ENCODE results near the gene CNTN2.

The CNTN2 gene, protein sequence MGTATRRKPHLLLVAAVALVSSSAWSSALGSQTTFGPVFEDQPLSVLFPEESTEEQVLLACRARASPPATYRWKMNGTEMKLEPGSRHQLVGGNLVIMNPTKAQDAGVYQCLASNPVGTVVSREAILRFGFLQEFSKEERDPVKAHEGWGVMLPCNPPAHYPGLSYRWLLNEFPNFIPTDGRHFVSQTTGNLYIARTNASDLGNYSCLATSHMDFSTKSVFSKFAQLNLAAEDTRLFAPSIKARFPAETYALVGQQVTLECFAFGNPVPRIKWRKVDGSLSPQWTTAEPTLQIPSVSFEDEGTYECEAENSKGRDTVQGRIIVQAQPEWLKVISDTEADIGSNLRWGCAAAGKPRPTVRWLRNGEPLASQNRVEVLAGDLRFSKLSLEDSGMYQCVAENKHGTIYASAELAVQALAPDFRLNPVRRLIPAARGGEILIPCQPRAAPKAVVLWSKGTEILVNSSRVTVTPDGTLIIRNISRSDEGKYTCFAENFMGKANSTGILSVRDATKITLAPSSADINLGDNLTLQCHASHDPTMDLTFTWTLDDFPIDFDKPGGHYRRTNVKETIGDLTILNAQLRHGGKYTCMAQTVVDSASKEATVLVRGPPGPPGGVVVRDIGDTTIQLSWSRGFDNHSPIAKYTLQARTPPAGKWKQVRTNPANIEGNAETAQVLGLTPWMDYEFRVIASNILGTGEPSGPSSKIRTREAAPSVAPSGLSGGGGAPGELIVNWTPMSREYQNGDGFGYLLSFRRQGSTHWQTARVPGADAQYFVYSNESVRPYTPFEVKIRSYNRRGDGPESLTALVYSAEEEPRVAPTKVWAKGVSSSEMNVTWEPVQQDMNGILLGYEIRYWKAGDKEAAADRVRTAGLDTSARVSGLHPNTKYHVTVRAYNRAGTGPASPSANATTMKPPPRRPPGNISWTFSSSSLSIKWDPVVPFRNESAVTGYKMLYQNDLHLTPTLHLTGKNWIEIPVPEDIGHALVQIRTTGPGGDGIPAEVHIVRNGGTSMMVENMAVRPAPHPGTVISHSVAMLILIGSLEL

DNA sequence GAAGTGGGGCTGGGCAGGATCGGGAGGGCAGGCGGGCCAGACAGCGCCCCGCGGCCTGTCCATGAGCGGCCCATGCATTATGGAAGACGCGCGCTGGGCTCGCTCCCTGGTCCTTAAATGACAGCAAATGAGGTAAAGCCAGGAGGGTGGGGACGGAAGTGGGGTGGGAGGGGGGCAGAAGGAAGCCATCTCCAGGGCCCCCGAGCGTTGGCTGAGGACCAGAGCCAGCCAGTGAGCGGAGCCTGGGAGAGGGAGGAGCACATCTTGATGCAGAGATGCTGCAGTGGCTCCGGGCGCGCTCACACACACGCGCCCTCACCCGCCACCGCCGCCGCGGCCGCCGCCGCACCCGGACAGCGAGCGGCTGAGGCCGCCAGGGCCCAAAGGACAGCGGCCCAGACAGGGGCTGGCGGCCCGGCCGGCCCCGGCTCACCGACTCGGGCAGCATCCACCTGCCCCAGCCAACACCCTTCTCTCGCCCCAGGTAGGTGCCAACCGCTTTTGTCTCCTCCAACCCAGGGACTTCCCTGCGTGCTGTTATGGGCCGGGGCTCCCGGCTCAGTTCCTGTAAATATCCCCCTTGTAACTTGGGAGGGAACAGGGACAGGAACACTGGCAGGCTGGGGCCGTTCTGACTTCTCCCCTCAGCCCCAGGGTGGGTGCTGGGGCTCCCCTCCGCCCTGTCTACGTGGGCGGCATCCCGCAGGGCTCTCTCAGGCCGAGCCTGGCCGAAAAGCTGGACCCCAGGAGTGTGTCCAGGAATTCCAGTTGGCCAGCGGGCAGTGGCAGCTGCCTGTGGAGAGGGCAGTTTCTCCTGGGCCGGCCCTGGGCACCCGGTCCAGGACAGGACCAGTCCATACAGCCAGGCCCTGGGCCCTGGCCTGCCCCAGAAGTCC lies at the start of gene CNTN2:
Gene CNTN2, plus strand, starts transcription at position 302 of the 896 bp plus-strand sequence. CDS start 9,974 bp downstream, outside the sequence.
- DNase-seq, result peak in 1 of 2 experiments; percentile 21

DNA sequence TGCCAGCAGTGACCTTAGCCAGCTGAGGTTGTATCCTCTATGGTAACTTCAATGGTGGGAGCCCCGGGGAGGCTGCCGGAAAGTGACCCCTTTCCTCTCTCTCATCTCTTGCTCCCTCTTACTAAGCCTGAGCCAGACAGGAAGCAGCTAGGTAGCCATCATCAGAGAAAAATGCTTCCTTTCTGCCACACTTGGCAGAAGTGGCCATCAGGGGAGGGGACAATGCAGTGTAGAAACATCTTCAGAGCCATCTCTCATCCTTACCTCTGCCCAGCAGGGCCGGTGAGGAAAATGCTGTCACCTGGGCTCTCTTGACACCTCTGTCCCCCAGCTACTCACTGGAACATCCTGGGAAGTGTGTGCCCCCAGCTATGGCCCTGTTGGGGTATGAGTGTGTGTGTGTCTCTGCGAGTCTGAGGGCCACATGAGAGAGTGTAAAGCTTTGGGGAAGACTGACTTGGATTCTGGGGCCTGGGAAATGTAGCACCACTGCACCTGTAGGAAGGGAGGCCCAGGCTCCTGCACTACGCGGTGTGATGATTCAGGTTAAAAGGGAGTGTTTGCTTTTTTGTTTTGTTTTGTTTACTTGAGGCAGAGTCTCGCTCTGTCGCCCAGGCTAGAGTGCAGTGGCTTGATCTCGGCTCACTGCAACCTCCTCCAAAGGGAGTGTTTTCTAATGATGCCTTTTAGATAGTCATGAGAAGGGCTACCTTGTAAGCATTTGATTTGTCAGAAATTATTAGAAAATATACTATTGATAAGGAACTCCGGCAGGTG lies 48.7 kb upstream of the CNTN2 start:
- DNase-seq, result no peak

DNA sequence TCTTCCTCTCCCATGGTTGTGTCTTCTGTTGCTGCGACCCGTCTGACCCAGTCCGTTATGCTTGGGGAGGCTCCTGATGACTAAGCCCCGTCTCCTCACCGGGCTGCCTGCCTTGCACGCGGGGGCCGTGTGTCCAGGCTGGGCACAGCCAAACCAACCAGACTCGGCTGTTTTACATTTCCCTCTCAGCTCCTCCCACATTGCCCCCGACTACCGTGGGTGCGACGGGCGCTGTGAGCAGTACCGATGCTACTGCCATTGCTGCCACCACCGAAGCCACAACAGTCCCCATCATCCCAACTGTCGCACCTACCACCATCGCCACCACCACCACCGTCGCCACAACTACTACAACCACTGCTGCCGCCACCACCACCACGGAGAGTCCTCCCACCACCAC lies 46.0 kb upstream of the CNTN2 start:
- no peak for DNase-seq

DNA sequence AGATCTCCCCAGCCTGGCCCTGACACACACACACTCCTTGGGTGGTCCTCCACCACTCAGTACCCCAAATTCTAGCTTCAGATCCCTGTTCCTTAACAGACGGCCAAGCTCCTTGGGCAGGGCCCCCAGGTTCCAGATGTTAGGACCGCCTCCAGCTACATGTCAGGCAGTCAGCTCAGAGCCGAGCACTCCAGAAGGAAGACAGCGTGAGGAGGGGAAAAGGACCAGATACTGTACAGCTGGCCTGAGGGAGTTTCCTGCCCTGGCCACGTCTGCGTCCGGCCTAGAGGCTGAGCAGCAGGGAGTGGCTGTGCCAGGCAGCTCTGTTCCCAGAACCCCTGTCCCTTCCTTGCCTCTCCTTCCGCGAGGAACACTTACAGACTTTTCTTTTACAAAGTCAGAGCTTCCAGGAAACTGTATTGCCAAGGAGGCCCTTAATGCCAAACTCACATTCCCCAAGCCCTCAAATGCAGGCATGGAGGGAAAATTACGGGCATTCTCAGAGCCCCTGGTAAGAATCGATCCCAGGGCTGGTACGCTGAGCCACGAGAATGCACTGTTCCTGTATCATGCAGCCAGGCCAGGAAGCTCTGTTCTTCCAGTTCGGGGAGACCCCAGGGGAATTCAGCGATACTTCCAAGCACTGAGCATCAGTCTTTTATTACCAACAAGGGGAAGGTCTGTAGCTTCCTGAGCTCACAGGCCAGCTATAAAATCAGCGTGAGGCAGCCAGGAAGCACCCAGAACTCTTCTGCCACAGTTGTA lies 45.2 kb upstream of the CNTN2 start:
- no peak for DNase-seq

DNA sequence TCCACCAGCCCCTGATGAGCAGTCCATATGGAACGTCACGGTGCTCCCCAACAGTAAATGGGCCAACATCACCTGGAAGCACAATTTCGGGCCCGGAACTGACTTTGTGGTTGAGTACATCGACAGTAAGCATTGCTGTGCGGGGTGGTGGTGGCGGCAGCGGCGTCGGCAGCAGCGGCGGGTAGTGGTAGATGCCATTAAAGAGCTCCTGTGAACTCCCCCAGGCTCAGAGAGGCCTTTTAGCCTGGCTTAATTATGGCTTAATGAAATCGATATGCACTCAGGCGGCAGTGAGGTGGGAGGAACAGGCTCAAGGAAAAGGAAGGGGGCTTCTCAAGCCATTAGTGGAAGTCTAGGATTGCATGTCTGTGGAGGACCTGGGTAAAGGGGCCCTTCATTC lies 41.9 kb upstream of the CNTN2 start:
- DNase-seq, result no peak

DNA sequence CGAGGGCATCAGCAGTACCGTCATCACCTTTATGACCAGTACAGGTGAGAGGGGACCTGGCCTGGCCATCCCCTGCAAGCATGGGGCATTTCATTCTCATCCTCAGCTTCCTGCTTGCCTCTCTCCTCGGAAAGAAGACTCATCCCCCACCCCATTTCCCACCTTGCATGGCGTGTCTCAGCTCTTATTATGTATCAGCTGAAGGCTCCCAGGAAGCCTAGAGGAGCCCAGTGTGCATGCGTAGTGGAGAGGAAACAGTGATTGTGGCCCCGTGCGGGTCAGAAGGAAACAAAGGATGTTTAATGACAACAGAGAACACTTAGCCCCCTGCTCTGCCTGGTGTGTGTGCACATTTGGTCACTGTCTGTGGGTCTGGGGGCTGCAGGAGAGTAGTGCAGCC lies 40.3 kb upstream of the CNTN2 start:
- peak in 1 of 2 experiments; percentile 4 for DNase-seq

DNA sequence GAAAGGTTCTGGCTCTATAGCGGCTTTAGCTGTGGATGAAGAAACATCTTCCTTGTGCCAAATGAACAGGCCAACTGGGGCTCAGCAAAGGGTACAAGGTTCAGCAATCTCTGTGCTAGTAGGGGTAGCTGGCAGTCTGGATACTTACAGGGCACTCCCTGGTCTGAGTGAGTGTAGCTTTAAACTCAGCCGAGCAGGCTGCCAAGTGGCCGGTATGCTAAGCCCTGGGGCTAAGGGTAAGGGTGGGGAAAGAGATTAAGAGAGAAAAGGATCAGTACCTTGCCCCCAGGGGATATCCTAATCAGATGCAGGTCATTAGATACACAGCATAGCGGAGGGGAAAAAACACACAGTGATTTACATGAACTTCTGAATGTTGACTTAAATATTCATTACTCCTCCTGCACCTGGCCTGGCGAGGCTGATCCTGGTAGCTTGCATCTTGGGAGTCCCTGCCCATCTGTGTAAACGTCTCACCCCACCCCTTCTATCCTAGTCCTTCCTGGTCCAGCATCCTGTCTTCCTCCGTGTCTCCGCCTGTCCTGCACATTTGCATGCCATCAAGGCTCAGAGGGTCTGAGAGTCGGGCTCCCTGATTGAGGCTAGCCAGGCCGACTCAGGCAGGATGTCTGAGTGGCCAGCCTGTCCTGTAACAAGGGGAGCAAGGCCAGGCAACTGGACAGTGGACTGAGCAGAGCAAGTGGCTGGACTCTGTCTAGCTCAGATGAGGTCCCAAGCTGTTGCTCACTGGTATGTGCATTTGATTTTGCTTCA lies 39.5 kb upstream of the CNTN2 start:
- peak; percentile 73 to 87 for DNase-seq

DNA sequence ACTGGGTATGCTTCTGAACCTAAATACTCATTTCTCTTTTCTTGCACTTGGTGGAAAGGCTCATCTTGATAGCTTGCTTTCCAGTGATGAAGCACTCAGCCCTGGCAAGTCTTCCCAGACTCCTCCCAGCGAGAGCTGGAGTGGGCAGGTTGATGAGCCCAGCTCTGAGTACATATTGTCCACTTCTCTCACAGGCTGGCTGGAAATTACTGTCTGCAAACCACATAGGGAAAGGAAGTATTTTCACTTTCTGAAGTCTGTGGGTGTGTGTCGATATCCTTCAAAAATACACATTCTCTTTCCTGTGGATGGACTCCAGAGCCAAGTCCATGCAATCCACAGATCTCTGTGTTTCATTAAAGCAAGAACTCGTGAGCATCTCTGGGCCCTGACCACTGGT lies 38.7 kb upstream of the CNTN2 start:
- no peak for DNase-seq

DNA sequence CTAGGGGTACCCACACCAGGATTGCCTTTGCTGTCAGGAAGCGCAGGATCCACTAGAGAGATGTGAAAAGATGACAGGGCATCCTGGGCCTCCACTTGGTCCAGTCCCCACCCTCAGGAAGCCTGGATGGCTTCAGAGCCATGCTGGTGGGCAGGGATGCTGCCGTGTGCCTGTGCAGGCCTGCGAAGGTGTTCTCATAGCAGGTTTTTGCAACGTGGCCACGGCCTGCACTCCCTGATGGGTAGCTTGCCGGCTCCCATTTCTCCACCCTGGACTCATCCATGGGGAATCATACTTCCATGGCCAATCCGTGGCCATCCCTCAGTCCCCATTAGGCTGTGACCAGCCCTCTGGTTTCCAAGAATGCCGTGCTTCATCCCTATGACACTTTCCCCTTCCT lies 34.1 kb upstream of the CNTN2 start:
- DNase-seq, result no peak

DNA sequence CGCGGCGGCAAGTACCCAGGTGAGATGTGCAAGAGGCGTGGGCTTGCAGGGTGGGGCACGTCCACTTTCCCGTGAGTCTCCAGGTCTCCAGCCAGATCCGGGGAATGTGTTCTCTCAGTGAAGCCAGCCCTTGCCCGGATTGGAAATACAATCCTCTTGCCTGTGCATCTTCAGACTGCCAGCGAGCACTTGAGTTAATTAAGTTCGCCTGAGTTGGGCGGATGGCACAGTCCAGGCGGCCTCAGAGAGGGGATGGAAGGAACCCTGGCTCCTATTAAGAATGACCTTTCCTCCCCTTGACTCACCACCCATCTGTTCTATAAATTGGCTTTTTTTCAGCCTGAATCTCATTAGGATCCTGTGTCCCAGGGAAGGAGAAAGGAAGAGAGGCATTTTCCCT lies 33.3 kb upstream of the CNTN2 start:
- DNase-seq, result no peak

DNA sequence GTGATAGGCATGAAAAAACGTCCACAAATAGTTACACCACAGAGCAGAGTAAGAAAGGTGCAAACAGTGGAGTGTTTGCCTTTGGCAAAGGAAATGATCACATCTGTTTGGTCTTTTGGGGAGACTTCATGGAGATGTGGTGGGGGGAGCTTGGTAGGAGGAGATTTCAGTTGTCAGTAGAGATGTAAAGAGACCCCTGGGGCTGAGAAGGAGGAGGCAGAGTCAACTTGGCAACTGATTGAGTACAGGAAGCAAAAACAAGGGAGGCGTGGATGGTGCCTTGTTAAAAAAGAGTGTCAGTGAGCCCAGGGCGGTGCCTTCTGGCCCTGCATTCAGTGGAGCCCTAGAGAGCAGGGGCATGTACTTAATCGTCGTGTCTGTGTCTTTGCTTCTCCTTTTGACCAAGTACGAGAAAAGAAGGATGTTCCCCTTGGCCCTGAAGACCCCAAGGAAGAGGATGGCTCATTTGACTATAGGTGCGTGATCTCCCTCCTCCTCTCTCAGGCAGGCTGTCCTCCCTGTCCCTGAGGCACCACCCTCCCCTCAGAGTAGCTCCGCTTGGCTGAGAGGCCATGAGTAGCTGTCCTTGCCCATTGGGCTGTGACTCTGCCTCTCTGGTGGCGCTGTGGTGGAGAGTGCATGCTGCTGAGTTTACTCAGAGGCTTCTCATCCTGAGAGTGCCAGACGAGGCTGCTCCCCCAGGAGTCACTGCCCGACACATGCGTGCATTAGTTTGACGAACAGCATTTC lies 30.4 kb upstream of the CNTN2 start:
- DNase-seq, result no peak

DNA sequence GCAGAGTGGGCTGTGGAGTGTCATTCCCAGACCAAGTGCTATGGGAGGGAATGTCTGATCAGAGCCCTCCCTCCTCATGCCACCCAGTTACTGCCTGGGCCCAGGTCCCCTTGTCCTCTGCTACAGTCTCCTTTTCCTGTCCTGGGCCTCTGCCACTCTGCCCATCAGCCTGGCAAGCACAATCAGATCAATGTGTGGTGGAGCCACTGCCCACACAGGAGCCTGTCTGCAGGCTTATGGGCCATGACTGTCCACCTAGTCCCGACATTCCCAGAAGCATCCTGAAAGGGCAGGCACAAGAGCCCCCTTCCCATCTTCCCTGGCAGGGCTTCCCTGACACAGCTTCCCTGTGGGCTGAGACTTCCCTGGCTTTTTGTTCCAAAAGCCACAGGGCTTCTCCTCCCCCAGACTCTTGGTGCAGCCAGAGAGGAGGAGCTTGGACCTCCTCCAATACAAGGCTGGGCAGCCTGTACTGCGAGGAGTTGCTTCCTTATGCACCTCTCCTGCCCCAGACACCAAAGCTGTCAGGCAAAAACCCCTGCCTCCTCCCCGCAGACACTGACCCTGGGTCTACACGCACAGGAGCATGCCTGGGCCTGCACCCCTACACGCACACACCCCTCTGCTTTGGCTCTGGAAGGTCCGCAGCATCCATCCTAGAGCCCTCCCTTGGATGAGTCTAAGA lies 29.2 kb upstream of the CNTN2 start:
- no peak for DNase-seq

DNA sequence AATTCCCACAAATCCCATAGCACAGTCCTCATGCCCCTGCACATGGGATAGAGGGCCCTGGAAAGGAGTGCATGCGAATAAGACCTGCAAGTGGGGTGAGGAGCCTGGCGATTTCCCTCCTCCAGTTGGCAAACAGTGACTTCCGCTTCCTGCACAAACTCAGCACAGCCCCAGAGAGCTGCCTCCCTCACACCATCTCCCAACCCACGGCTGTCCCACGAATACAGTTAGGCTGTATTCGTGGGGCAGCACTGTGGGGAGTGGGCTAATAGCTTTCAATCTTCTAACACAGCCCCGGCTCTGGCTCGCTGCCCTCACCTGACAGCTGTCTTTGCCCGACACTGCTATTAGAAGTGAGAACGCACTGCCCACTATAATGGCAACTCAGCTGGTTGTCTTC lies 28.2 kb upstream of the CNTN2 start:
- no peak for DNase-seq

DNA sequence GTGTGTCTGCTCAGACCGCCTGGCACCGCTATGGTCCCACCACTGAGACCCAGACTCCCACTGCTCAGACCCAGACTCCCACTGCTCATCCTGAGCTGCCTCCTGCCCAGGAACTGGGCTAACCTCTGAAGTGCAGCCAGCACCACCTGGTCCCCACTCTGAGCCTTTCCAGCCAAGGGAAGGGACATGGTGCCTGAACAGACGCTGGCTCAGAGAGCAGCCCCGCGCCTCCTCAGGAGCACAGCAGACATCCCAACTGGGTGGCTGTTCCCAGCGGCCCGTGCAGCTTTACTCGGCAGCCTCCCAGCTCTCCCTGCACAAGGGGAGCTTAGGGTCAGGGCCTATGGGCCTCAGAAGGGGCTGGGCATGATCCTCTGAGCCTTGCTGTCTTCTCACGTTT lies 27.8 kb upstream of the CNTN2 start:
- DNase-seq, result no peak

DNA sequence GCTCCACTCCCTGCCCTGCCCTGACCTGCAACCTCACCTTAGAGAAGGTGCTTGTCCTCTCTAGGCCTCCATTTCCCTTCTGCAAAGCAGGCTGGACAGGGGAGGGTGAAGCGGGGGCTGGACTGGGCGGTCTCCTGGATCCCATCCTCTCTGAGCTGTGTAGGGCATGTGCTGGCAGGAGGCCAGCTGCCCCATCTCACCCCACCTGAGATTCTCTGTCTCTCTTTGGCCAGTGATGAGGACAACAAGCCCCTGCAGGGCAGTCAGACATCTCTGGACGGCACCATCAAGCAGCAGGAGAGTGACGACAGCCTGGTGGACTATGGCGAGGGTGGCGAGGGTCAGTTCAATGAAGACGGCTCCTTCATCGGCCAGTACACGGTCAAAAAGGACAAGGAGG lies 26.9 kb upstream of the CNTN2 start:
- DNase-seq, result no peak

DNA sequence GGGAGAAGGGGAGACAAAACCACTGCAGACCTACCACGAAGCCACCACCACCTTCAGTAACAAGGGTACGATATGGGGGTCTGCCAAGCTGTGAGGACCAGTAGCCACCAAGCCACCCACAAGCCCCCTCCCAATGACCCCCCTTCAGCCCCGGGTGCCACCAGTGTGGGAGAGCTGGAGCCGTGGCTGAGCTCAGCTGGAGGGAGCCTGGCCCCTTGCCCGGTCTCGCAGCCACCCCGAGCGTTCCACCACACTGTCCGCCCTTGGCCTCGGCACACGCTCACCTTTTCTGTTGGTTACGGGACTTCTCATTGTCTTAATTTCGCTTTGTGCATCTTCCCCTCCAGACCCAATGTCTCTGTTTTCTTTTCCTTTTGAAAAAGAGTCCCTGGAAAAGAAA lies 26.4 kb upstream of the CNTN2 start:
- no peak for DNase-seq

DNA sequence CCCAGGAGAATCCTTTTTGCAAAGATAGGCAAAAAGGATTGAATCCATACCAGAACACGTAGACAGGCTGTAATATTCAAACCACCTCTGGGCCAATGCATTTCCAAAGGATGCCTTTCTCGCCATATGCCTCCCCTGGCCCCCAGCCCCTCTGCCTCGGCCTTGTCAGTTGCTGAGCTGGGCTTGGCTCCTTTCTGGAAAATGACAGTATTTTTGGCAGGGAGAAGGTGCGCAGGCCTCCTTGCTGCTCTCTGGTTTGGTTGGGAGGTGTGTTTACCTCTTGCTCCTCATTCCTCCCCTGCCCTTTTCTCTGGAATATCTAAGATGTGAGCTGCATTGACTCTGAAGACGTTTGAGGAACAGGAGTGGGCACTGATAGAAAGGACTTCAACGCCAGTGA lies 26.0 kb upstream of the CNTN2 start:
- no peak for DNase-seq

DNA sequence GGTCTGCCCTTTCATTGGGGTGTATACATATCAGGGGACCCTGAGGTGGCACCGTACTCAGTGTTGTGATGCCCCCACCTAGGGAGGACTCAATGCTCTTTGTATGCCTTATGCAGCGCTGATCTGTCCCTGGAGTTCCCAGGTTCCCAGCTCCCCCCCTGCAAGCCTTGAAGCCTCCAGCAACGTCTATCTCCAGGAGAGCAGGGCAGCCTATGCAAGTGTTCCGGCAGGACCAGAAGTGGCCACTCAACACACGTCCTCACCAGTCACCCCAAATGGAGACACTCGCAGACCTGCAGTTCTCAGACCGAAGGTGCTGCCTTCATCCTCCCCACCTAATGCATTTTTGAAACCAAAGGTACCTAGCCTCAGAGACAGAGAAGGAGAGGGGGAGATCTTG lies 25.2 kb upstream of the CNTN2 start:
- DNase-seq, result no peak

DNA sequence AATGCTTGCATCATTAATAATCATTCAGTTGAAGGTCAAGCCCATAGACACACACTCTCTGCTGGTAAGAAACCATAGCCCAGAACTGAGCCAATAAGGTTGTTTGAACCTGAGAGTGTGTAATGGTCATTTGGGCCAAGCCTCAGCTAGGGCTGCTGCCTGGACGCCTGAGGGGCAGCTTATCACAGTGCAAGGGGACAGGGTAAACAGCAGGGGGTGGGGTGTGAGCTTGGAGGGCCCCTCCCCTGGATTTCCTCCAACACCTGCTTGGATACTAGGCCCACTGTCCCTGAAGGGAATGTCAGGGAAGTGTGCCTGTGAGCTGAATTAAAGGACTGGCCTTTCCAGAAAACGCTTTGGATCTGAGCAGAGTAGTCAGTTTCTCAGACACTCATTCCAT lies 24.6 kb upstream of the CNTN2 start:
- DNase-seq, result no peak

Data from NCI-H526 (cell line).